Stimulated activated CD4-positive, alpha-beta T cell treated with anti-CD3 and anti-CD28 coated beads, Interleukin-1b, Interleukin-23, amount 100 ng/mL, for 4 hours (primary cell): ENCODE data around the gene LALBA.
"Not testable (repeated sequence)": the region's sequence is repeated elsewhere in the genome, so short reads cannot be mapped to it uniquely, and the experiment has no call there.

Experiments
- DNase-seq, 2 donors: peaks; one replicate each; pipeline ENCODE4 v3.0.0-alpha.2; 2020; ENCODE audit warnings: low read depth in 2 of 2

LALBA gene

GRCh38 chr12:48532601-48533000 is 37.2 kb downstream of the LALBA start:
- no peak for DNase-seq

DNA sequence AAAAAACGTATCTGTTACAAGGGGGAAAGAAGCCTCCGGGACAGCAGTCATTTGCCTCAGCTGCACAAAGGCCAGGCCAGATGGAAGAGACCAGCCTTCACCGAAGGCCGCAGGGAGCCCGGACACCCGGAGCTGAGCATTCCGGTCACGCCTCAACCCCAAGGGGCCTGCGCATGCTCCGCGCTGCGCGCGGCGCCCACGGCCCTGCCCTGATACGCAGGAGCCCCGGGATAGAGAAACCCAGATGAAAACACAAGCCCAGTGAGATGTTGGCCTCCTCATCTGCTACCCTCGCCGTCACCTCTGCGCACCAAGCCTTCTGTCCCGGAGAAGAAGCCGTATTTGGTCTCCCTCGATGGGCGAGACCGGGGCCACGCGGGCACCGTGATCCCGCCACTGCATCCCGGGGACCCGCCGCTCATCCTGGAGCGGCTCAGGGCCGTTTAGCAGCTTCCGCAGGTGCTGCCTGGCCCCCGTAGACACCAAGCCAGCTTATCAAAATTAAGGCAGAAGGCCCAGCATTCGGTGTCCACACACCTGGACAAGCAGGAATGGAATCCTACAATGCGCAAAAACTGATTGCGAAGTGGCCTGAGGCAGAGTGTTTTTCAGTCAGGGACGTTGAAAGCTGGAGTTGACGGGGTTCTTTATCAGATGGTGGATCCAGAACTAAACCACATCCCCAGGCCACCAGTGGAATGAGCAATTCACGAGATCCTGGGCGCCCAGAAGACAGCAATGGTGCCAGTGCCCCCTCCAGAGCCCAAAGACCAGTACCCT is 41.8 kb downstream of the LALBA start:
- DNase-seq = no peak

GRCh38 chr12:48525332-48525731 is 44.5 kb downstream of the LALBA start, which contains the start of gene OR8S1:
OR8S1 (plus strand) TSS chr12:48525632; CDS start chr12:48525632, 0 bp downstream.
- no peak for DNase-seq

GRCh38 chr12:48520381-48520780 is 49.5 kb downstream of the LALBA start:
- not testable (repeated sequence) for DNase-seq
